T-helper 2 cell treated with Interferon-gamma antibody and Interleukin-4, amounts not matched to agents 100 ng/mL and 5 ng/mL, for 36 hours (primary cell): ENCODE measurements around the gene KIF5C. TPM values are rescaled to one million over a fixed set of nuclear protein-coding genes. Genes with fewer than 3 reads are reported as not detected.
"Not testable (repeated sequence)": the region's sequence is repeated elsewhere in the genome, so short reads cannot be mapped to it uniquely, and the experiment has no call there.

Experiments used
- intact Hi-C: fragments of 100-400 bp; cut with micrococcal nuclease; formaldehyde crosslinking; loops from one replicate; pipeline ENCODE4 v1.15.1; 2023
- total RNA-seq: library from RNA; stranded (reverse); gene quantifications from 2 replicates; pipeline ENCODE4 v1.2.3, GENCODE V29; 2022

KIF5C gene
- total RNA-seq, 1 donor from 2014 or later, result 12.5 TPM

DNA sequence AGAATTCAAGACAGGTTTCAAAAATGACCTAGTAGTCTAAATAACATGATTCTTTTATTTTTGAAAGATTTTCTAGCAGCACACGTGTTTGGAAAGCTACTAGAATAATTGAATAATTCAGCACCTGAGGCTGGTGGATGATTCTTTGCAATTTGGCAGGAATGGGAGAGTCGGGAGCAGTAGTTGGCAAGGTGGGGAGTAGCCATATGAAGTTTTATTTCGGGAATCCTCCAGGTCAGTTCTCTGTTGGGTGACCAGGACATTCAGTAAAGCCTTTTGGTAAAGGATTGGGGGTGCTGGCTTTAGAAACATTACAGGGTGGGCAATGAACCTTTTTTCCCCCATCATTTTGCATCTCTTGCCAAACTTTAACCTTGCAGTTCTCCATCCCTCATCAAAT lies 88.4 kb downstream of the KIF5C start:
- intact Hi-C loops, result no loop called here

DNA sequence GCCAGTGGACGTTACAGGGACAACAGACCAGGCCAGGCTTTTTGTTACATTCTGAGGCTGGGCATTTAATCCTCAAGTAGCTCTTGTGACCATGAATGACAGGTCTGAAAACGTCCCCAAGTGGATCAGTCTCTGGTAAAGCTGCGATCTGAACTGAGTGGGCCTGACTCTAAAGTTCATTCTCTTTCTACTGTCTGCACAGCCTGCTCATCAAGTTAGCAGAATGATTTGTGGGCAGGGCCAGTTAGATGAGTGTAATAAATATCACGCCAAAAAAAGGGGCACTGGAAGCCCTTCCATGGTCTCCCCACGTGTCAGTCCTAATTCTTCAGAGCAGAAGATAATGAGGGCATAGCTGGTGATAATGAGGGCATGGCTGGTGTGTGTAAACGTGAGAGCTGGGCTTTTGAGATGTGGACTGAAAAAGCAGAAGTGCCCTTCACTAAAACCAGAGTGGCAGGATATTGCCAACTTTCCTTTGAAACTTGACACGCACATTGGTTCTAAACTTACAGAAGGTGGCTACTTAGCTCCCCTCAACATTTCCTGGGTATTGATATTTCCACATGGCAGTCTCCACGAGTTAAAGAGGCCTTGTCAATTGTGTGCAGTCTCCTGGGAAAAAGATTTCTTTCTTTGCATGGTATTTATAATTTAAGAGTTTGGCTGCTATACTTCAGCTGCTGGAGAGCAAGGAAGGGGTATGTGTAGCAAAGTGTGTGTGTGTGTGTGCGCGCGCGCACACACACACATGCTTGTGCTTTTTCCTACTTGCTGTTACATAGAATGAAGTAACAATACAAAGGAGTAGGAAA lies 90.8 kb downstream of the KIF5C start:
- intact Hi-C loops, result no loop called here

DNA sequence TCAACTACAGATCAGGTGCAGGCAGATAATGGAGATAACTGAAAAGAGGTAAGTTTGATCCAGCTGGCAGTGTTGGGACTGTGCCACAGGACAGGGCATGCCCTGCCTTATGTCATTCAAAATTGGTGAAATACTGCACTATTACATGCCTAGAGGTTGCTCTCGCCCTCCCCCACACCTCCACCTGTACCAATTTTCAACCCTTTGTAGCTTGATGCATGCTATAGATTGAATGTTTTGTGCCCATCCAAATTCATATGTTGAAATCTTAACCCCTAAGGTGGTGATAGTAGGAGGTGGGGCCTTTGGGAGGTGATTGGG lies 91.4 kb downstream of the KIF5C start:
- intact Hi-C loops, result no loop called here

DNA sequence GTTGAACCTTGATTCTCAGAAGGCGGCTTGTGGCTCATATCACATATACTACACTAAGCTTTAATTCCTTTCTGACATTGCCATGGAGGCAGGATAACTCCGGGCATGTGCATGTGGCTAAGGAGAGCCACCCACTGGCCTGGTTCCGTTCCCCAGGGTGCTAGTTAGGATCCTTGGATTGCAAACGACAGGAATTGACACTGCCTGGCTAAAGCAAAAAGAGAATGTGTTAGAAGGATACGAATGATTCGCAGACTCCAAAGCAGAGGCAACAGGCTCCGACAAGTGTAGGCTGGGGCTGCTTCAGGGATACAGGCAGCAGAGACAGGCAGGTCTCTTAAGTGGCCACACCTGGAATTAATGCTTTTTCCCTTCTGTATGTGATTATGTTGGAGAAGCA lies 92.0 kb downstream of the KIF5C start:
- intact Hi-C loops, result no loop called here

DNA sequence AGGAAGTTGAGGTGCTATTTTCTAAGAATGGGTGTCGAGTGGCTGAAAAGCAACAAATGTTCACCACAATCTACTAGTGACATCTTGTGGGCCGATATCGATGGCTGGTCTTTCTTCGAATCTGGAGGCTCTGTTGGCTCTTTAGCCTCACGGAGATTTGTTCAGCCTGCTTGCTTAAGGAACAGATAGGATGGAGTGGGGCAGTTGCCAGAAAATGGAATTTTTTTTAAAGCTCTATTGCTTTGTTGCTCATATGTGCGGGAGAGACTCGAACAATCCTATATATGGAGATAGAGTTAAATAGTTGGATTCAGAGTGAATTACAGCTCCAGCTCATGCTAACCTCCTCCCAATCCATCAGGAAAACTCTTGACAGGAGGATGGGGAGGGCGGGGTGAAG lies 92.6 kb downstream of the KIF5C start:
- intact Hi-C loops, result no loop called here

DNA sequence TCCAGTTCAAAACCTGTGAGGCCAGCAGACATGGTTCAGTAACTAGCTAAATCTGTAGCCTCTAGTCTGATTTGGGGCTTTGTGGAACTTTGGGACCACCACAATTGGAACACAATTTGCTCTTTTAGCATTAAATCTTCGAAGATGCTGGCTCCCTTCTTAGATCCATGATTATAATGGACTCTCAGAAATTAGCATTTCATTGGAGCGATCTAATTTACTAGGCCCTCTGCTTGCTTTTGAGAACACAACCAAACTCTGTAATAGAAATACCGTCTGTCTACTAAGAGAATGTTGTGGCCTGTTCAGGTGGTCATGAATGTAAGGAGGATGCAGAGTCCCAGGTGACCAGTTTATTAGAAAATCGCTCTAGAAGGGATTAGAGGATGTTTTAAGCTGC lies 93.3 kb downstream of the KIF5C start:
- intact Hi-C loops, result no loop called here

DNA sequence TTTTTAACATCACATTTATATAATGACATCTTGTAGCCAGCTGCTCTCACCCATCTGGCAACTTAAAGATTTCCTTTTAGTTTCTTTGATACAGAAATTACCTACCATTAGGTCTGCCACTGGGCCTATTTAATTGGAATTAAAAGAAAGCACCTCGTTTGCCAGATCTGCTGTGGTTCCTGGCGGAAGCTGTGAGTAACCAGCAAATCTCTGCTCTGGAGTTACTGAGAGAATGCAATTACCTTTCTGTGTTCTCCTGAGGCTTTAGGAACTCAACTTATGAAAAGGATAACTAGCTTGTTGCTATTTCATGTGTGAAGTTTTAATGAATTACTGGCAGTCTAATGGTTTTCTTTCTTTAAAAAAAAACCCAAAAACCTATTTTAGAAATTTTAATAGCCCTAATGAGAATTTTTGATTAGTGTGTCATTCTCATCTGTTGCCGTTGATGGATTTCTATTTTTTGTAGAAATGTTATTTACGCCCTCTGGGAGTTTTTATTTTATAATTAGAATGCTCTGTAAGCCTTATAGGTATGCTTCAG lies 93.8 kb downstream of the KIF5C start:
- intact Hi-C loops, result no loop called here

DNA sequence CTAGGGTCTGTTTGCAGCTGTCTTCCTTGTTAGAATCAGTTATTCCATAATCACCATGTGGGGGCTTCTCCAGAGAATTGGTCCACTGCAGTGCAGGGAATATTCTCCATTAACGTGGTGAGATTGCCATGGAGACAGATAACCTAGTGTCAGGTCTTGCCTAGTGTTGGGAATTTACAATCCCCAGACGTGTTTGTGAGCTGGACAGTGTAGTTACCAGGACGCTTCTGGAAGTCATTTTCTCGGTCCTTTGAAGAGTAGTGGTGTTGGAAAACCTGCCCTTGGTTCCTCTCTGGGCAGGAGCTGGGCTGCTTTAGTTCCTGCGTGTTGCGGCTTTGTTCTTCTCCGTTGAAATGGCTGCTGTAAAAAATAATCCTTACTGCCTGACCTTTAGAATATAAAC lies 94.6 kb downstream of the KIF5C start:
- intact Hi-C loops, result no loop called here

DNA sequence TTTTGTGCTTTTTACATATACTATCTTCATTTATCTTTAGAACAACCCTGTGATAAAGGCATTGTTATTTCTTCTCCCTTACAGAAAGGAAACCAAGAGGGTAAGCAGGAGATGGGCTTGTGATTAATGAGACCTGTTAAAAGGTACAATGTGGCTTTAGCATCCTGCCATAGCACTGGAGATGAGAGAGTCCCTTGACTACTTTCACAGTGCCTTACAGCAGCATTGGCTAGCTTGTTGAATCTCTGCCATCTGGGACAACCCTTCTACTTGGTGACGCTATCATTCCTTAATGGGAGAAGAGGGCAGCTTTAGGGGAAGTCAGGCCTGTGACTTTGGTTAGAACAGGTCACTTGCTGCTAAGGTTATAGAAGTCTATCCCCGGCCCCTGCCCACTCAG lies 95.4 kb downstream of the KIF5C start:
- intact Hi-C loops, result no loop called here

DNA sequence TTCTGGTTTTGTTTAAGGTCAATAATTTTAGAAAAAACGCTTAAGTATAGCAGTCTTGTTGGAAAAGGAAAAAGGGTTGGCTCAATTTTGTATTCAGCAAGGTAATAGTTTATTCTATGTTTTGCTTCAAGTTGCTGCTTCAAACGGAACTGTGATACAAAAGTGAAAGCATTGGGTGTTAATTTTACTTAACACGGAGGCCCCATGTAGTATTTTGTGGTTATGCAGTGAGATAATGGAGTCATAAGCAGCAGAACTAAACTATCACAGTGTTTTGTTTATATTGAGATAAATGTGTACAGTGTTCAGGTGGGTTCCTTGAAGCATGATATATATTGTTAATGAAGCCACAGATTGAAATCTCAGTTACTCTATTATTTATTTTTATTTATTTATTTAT lies 96.5 kb downstream of the KIF5C start:
- intact Hi-C loops, result no loop called here

DNA sequence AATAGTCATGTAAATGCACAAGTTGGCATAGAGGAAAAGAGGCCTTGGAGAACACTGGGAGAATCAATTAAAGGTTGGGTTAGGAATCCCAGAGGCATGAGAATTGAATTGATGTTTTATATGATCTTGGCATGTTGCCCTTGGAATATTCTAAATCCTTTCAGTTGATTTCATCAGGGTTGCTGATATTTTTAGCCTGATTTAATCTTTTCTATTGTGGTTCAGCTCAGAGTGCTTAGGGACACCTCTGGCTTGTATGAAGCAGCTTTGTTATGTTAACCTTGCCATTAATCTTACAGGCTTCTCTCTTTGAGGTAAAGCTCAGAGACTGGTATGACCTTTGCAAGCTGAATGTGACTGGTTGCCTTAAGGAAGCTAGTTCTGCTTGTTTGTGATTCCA lies 99.1 kb downstream of the KIF5C start:
- intact Hi-C loops, result no loop called here

DNA sequence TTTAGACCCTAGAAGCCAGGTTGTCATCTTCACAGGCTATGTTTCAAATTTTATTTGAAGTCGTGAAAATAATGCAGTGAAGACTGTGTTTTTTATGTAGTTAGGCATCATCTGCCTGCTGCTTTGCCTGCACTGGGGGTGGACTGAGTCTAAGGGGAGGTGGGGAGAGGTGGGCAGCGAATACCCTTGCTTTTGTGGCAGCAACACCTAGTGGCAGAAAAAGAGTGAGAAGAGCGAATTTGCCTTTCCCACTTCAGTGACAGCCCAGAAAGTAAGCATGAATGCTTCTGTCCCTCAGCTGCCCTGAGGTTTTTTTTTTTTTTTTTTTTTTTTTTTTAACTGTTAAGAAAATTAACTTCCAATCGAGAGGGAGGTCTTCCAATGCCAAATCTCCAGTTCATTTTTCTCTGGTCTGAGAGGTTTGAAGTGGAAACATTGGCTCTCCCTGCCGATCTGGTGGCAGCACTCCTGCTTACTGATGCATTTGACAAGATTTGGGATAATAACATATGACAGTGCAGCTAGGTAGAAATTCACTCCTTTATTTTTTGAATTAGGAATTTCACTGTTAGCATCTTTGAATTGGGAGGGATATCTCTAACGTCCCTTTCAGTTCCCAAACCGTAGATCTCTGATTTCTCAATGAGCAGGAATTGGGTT lies 103.1 kb downstream of the KIF5C start:
- intact Hi-C loops, result no loop called here

DNA sequence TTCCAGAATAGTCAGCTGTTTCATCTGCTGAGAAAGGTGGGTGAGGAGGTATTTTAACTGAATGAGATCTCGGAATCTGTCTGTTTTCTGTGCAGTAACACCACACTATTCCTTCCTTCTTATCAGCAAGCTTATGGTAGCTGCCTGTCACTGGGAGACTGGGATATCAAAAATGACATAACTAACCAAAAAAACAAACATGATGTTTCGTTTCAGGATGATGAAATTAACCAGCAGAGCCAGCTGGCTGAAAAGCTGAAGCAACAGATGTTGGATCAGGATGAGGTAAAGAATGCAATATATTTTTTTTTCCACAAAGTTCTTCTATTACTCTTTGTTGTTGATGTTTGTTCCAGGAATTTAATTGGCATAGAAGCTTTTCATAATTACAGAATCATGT lies 103.7 kb downstream of the KIF5C start:
- intact Hi-C loops, result no loop called here

DNA sequence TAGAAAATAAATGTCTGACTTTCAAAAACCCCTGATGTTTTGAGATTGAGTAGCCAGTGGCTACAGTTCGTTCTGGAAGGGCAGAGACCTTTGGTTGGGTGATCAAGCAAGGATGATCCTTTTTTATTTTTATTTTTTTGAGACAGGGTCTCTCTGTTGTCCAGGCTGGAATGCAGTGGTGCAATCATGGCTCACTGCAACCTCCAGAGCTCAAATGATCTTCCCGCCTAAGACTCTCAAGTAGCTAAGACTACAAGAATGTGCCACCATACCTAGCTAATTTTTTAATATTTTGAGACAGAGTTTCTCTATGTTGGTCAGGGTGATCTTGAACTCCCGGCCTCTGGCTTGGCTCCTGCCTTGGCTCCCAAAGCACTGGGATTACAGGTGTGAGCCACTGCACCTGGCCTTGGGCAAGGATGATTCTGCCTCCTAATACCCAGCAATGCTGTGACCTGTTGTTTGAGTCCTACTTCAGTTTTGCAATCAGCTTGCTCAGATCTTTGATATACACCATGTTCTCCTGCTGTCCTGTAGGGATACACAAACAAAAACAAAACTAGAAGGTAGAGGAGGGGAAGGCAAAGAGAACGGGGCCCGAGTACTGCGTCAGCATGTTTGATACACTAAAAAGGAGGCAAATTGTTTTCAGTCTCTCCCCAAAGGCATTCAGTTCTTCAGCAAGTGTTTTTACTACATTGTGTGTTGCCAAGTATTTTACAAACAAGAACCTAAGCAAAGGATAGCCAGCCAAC lies 104.3 kb downstream of the KIF5C start:
- intact Hi-C loops, result no loop called here

DNA sequence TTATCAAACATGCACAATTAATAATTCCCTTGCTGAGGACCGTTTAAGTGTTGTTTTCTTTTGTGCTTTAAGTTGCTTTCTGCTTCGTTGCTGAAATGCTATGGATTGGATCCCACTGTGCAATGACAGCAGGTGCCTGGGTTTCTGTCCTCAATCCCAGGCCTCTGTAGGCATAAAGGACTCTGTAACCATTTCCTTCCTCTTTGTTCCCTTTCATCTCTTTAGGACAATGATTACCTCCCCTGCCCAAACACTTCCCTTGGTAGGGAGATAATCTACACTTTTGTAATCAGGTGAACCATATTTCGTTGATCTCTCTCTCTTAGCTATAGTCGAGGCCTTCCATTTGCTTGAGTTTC lies 104.9 kb downstream of the KIF5C start:
- intact Hi-C loops, result no loop called here

DNA sequence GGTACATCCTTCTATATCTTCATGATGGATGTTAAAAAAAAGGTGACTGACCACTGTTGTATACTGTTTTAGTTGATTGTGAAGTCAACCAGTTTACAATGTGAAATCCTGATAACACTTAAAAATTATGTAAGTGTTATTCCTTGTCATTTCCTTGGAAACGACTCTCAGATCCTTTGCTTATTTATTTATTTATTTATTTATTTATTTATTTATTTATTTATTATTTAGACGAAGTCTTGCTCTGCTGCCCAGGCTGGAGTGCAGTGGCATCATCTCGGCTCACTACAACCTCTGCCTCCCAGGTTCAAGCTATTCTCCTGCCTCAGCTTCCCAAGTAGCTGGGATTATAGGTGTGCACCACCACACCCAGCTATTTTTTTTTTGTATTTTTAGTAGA lies 105.5 kb downstream of the KIF5C start:
- intact Hi-C loops, result not testable (repeated sequence)

DNA sequence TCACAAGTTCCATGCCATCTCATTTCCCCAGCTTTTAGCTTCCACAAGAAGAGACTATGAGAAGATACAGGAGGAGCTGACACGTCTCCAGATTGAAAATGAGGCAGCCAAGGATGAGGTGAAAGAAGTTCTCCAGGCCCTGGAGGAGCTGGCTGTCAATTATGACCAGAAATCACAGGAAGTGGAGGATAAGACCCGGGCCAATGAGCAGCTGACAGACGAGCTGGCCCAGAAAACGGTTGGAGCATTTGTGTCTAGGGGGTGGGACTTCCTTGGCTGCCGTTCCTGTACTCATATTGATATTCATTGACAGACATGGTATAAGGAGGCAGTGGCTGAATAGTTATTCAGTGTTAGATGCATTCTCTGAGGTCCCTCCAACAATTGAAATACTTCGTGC lies 106.3 kb downstream of the KIF5C start:
- intact Hi-C loops, result no loop called here

DNA sequence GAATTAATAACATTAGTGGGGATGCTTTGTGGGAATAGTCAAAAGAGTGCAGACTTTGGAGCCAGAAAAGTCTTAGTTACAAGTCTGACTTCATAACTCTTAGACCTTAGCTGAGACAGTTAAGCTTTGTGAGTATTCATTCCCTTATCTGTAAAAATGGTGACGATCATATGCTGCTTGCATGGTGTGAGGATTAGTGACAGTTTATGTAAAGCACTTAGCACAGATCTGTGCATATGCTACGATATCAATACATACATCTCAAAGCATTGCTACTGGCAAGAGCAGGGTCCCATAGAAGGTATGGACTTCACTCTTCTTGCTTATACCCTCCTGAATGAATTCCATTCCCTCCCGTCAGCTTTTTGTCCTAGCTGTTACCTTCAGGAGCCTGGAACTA lies 106.8 kb downstream of the KIF5C start:
- intact Hi-C loops, result no loop called here

DNA sequence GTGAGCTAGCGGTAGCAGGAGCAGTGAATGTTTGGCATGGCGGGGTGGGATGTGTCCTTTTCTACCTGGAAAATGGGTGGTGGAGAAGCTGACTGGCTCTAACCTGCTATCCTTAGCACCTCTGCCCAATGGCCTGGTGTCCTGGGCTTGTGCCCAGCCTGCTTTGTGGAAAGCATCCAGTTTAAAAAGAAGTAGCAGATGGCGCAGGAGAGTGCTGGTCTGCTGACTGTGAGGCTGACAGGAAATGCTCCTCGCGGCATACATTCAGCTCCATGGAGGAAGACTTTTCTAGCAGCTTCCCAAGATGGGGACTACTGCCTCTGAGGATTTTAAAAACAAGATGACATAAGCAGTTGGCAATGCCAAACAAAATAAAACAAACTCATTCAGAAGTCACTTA lies 107.3 kb downstream of the KIF5C start:
- intact Hi-C loops, result no loop called here

DNA sequence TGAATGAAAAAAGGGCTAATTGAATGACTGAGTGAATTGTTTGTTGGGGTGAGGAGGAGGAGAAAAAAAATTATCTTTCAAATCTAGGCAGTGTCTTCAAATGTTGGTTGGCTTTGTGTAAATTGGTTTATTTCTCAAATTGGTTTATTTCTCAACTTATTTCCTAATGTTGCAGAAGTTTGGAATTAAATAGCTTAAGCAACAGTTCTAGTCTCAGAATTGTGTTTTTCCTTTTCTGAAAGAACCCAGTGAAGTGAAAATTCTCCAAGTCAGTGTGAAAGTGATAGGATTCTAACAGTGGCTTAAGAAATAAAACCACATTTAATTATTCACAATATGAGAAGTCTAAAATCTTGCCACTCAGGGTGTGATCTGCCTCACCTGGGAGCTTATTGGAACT lies 108.9 kb downstream of the KIF5C start:
- intact Hi-C loops, result no loop called here

DNA sequence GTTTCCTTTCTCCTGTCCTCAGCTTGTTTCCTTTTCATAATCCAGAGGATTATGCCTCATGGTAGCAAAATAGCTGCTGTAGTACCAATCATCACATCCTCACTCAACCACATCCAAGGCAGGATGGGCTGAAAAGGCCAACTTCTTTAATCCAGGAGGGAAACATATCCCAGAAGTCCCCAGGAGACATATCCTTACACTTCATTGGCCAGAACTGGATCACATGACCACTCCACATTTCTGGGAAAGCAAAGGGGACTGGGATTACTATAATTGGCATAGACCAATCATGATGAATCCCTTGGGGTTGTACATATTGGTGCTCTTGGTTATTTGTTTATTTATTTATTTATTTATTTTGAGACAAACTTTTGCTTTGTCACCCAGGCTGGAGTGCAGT lies 109.4 kb downstream of the KIF5C start:
- intact Hi-C loops, result no loop called here

DNA sequence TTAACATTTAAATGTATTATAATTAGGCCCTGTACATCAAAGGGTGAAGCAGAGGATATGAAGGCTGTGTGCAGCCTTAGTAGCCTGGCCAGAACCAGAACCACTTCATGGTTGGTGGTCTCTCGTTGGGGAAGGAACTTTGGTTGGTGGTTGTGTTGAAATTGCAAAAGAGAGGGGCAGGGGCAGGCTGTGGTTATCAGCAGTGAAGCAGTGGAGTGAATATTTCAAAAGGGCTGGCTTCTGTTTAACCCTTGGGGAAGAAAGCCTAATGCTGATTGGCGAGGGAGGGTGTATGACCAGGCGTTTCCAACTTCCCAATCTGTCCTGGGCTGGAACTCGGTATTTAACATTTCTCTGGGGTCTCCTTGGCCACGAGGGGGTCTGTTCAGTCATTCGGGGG lies 112.3 kb downstream of the KIF5C start:
- intact Hi-C loops, result loop anchor here (5.0 kb wide), 1 partner anchor 340 kb away; no protein-coding TSS in a partner anchor
